ENCODE results near the gene SSTR3.

The SSTR3 gene

DNA sequence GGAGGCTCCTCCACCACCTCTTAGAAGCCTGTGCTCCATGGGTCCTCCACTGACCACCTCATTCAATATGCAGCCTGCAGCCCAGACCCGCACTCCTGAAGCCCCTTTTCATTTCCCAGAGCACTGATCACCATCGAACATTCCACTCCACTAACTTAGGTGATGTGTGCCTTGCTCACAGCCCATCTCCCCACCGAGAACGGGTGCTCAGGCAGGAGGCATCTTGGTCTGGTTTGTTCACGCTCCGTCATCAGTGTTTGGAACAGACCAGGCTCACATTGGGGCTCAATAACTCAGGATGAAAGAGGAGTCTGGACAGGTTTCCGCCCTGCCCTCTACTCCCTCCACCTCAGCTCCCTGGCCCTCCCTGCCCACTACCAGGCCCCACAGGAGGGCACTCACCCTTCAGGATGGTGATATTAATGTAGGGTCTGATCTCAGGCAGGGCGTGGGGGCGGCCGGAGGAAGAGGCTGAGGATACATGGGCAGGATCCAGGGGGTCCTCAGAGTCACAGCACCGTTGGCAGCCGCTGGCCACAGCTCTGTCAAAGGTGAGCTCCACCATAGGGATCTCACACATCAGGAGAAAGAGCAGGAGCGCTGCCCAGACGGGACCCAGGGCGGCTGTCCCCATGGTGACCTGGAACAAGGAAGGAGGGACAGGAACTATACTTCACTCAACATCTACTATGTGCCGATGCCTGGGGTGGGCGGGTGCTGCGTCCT is 27.3 kb downstream of the SSTR3 start:
- WGBS (ENCODE audit: insufficient coverage, insufficient read length) = no CpG with 5 or more reads among the region's 18 CpGs
- Histone ChIP-seq H3K4me3 (ENCODE audit: low read length) (no peak overlapping the region), H3K36me3 (ENCODE audit: control insufficient read depth, insufficient read depth, low read length) (no peaks in the 10 kb centered on the region)

DNA sequence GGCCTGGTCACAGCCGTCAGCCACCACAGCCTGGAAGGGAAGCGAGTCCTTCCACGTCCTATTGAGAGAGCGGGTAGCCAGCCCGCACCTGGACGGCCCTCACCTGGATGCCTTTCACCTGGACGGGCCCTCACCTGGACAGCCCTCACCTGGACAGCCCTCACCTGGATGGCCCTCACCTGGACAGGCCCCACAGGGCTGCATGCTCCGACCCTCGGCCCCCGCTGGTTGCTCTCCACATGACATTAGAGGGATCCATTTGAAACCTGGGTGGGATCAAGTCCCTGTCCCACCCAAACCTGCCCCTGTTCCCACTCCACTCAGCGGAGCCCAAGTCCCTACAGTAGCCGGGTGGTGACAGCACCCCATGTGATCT is 27.9 kb downstream of the SSTR3 start:
- DNase-seq (ENCODE audit: low read depth, low spot score) = no peak
- Histone ChIP-seq H3K27me3 (ENCODE audit: control insufficient read depth, insufficient read depth, low read length) (no peaks in the 10 kb centered on the region), H3K27ac (ENCODE audit: low read length) (no peak overlapping the region), H3K9me3 (ENCODE audit: control insufficient read depth, insufficient read depth, low read length) (no peaks in the 10 kb centered on the region), H3K36me3 (ENCODE audit: control insufficient read depth, insufficient read depth, low read length) (no peaks in the 10 kb centered on the region), H3K4me3 (ENCODE audit: low read length) (no peak overlapping the region), H3K4me1 (ENCODE audit: control insufficient read depth, insufficient read depth, low read length) (peaks cover 3% of the 10 kb centered on the region)
- no CpG with 5 or more reads among the region's 12 CpGs for WGBS (ENCODE audit: insufficient coverage, insufficient read length)

More for the DNA sequence above, 27.3 kb downstream of the SSTR3 start:
- no peak for DNase-seq (ENCODE audit: low read depth, low spot score)
- H3K27me3 ChIP-seq (ENCODE audit: control insufficient read depth, insufficient read depth, low read length) = no peaks in the 10 kb centered on the region
- H3K27ac ChIP-seq (ENCODE audit: low read length) = no peak overlapping the region
- peaks cover 3% of the 10 kb centered on the region for H3K4me1 ChIP-seq (ENCODE audit: control insufficient read depth, insufficient read depth, low read length)
- H3K9me3 ChIP-seq (ENCODE audit: control insufficient read depth, insufficient read depth, low read length) = no peaks in the 10 kb centered on the region

DNA sequence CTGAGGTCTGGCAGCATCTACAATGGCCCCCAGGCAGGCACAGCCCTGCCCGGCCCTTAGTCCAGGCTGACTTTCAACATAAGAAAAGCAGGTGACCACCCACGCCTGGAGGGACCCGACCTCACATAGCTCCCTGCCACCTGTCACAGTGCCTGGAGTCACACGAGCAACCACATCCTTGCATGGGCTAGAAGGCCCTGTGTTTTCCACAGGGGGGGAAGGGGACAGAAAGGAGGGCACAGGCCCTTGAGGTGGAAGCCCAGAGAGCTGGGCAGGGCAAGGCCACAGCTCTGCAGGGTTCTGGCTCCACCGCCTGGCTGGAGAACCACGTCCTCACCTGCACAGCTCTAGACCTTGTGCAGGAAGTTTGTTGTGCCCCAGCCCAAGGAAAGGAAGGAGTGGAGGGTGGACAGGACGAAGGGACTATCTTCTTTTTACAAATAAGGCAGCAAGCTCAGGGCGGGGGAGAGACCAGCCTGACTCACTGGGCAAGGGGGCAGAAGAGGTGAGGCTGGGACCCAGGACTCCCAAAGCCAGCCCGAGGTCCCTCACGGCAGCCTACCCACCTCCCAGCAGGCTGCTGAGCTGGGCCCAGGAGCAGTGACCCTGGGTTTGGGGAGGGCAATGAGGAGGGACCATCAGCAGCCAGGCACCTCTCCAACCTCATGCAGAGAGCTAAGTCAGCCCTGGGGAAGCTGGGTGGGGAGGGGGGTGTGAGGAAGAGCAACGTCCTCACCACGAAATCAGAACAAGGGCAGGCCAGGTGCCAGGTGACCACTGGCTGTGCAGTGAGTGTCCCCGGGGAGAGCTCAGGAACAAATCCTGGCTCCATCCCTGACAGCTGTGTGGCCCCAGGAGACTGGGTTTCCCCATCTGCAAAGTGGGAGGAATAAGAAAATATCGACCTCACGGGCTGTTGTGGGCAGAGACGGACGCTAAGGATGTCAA is 28.6 kb downstream of the SSTR3 start:
- Histone ChIP-seq H3K36me3 (ENCODE audit: control insufficient read depth, insufficient read depth, low read length) (no peaks in the 10 kb centered on the region), H3K4me3 (ENCODE audit: low read length) (no peak overlapping the region), H3K27me3 (ENCODE audit: control insufficient read depth, insufficient read depth, low read length) (no peaks in the 10 kb centered on the region), H3K4me1 (ENCODE audit: control insufficient read depth, insufficient read depth, low read length) (peaks cover 3% of the 10 kb centered on the region), H3K9me3 (ENCODE audit: control insufficient read depth, insufficient read depth, low read length) (no peaks in the 10 kb centered on the region), H3K27ac (ENCODE audit: low read length) (no peak overlapping the region)
- no CpG with 5 or more reads among the region's 17 CpGs for WGBS (ENCODE audit: insufficient coverage, insufficient read length)
- DNase-seq (ENCODE audit: low read depth, low spot score) = no peak

- H3K36me3 ChIP-seq (ENCODE audit: control insufficient read depth, insufficient read depth, low read length) = no peaks in the 10 kb centered on the region
- H3K27ac ChIP-seq (ENCODE audit: low read length) = no peak overlapping the region
- no peaks in the 10 kb centered on the region for H3K9me3 ChIP-seq (ENCODE audit: control insufficient read depth, insufficient read depth, low read length)
- no peak overlapping the region for H3K4me3 ChIP-seq (ENCODE audit: low read length)
- H3K4me1 ChIP-seq (ENCODE audit: control insufficient read depth, insufficient read depth, low read length) = no peaks in the 10 kb centered on the region; the same call in none of the 2 replicates
- WGBS (ENCODE audit: insufficient coverage, insufficient read length) = no CpG with 5 or more reads among the region's 3 CpGs
- DNase-seq (ENCODE audit: low read depth, low spot score) = no peak
- no peaks in the 10 kb centered on the region for H3K27me3 ChIP-seq (ENCODE audit: control insufficient read depth, insufficient read depth, low read length)
These were observed 29.4 kb downstream of the SSTR3 start for GRCh38 chr22:37182949-37183245.

DNA sequence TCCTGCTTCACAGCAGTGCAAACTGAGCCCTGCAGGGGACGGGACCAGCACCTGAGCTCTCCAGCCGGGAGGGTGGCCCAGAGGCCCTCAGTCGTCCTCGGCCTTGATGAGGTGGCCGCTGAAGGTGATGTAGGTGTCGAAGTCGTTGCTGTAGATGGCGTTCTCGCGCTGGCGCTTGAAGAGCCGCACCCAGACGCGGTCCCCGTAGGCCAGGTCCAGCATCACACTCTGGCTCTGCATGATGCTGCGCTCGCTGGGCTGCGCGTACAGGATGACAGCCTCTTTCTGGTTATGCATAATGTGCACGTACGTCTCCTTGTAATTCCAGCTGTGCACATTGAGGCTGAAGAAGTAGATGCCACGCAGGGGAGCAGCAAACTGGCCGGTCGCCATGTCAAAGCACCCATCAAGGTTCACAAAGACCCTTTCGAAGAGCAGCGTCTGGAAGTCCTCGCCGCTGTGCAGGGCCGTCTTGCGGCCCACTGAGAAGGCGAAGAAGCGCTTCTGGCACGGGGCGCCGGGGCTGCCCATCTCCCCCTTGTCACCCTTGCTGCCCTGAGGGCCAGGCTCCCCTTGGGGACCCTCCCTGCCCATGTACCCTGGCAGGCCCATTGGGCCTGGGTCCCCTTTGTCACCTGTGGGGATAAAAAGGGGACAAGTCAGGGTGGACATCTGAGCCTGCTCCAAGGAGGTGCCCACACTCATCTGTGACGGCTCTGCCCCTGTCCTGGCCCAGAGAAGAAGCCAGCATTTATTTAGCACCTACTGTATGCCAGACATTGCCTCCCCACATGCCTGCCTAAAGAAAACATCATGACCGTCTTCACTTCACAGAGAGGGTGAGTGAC is 30.0 kb downstream of the SSTR3 start:
- no CpG with 5 or more reads among the region's 37 CpGs for WGBS (ENCODE audit: insufficient coverage, insufficient read length)

DNA sequence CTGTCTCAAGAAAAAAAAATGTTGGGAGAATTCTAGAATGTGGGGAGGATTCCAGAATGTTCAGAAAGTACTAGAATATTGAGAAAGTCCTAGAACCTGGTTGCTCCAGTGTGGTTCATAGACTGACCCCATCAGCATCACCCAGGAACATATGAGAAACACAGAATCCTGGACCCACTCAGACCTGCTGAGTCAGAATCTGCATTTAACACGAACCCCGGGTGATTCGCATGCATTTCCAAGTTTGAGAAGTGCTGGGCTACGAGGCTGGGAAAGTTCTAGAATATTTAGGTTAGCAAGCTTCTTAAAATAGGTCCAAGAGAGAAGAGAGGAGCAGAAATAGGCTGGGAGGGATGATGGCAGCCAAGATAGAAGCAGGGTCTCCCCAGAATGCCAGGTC is 30.6 kb downstream of the SSTR3 start:
- WGBS (ENCODE audit: insufficient coverage, insufficient read length) = no CpG with 5 or more reads among the region's 4 CpGs
- Histone ChIP-seq H3K36me3 (ENCODE audit: control insufficient read depth, insufficient read depth, low read length) (no peaks in the 10 kb centered on the region), H3K9me3 (ENCODE audit: control insufficient read depth, insufficient read depth, low read length) (no peaks in the 10 kb centered on the region), H3K27ac (ENCODE audit: low read length) (no peak overlapping the region), H3K27me3 (ENCODE audit: control insufficient read depth, insufficient read depth, low read length) (no peaks in the 10 kb centered on the region), H3K4me1 (ENCODE audit: control insufficient read depth, insufficient read depth, low read length) (no peaks in the 10 kb centered on the region; the same call in 1 of the 2 replicates), H3K4me3 (ENCODE audit: low read length) (no peak overlapping the region)
- DNase-seq (ENCODE audit: low read depth, low spot score) = no peak

More for the DNA sequence above, 30.0 kb downstream of the SSTR3 start:
- Histone ChIP-seq H3K4me1 (ENCODE audit: control insufficient read depth, insufficient read depth, low read length) (no peaks in the 10 kb centered on the region; the same call in none of the 2 replicates), H3K9me3 (ENCODE audit: control insufficient read depth, insufficient read depth, low read length) (no peaks in the 10 kb centered on the region), H3K4me3 (ENCODE audit: low read length) (no peak overlapping the region), H3K27me3 (ENCODE audit: control insufficient read depth, insufficient read depth, low read length) (no peaks in the 10 kb centered on the region), H3K27ac (ENCODE audit: low read length) (no peak overlapping the region), H3K36me3 (ENCODE audit: control insufficient read depth, insufficient read depth, low read length) (no peaks in the 10 kb centered on the region)
- no peak for DNase-seq (ENCODE audit: low read depth, low spot score)

GRCh38 chr22:37180531-37181231 is 31.6 kb downstream of the SSTR3 start:
- Histone ChIP-seq H3K4me1 (ENCODE audit: control insufficient read depth, insufficient read depth, low read length) (no peaks in the 10 kb centered on the region), H3K4me3 (ENCODE audit: low read length) (no peak overlapping the region), H3K9me3 (ENCODE audit: control insufficient read depth, insufficient read depth, low read length) (no peaks in the 10 kb centered on the region), H3K27me3 (ENCODE audit: control insufficient read depth, insufficient read depth, low read length) (no peaks in the 10 kb centered on the region), H3K27ac (ENCODE audit: low read length) (no peak overlapping the region), H3K36me3 (ENCODE audit: control insufficient read depth, insufficient read depth, low read length) (no peaks in the 10 kb centered on the region)
- no peak for DNase-seq (ENCODE audit: low read depth, low spot score)
- no CpG with 5 or more reads among the region's 15 CpGs for WGBS (ENCODE audit: insufficient coverage, insufficient read length)

DNA sequence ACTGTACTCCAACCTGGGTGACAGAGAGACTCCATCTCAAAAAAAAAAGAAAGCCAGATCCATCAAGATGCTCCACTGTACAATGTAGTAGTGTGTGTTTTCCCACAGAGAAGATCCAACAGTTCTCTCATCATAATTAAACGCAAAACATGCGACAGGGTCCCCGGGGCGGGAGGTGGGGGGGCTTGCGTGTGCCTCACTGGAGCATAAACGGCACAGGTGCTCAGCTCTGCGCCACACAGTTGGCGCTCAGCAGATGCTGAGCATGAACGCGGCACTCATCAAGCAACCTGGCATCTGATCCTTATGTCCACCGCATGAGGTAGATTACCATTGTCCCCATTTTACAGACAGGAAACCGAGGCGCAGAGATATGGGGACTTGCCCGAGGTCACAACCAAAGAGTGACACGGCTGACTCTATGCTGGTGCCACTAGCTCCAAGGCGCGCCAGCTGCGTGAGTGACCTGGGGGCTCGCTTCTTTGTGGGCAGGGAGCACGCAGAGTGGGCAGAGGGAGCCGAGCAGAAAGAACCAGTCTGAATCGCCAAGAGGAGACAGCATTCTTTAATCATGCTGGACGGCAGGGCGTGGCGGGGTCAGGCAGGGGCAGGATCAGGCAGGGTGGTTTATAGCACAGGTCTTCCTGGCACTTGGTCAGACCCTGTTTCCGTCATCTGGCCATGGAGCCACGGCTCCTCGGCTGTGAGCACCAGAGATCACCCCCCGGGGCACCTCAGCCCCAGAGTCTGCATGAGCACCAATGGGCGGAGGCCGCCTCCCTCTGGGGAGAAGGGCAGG is 32.5 kb downstream of the SSTR3 start:
- Histone ChIP-seq H3K27me3 (ENCODE audit: control insufficient read depth, insufficient read depth, low read length) (no peaks in the 10 kb centered on the region), H3K4me1 (ENCODE audit: control insufficient read depth, insufficient read depth, low read length) (no peaks in the 10 kb centered on the region), H3K36me3 (ENCODE audit: control insufficient read depth, insufficient read depth, low read length) (no peaks in the 10 kb centered on the region), H3K27ac (ENCODE audit: low read length) (no peak overlapping the region), H3K9me3 (ENCODE audit: control insufficient read depth, insufficient read depth, low read length) (no peaks in the 10 kb centered on the region), H3K4me3 (ENCODE audit: low read length) (no peak overlapping the region)
- WGBS (ENCODE audit: insufficient coverage, insufficient read length) = no CpG with 5 or more reads among the region's 31 CpGs
- no peak for DNase-seq (ENCODE audit: low read depth, low spot score)

GRCh38 chr22:37179126-37179470 is 33.2 kb downstream of the SSTR3 start:
- no peak overlapping the region for H3K27ac ChIP-seq (ENCODE audit: low read length)
- no peaks in the 10 kb centered on the region for H3K36me3 ChIP-seq (ENCODE audit: control insufficient read depth, insufficient read depth, low read length)
- no peaks in the 10 kb centered on the region for H3K4me1 ChIP-seq (ENCODE audit: control insufficient read depth, insufficient read depth, low read length)
- H3K27me3 ChIP-seq (ENCODE audit: control insufficient read depth, insufficient read depth, low read length) = no peaks in the 10 kb centered on the region
- H3K9me3 ChIP-seq (ENCODE audit: control insufficient read depth, insufficient read depth, low read length) = no peaks in the 10 kb centered on the region
- H3K4me3 ChIP-seq (ENCODE audit: low read length) = no peak overlapping the region
- WGBS (ENCODE audit: insufficient coverage, insufficient read length) = no CpG with 5 or more reads among the region's 10 CpGs
- DNase-seq (ENCODE audit: low read depth, low spot score) = no peak
